HEK293 (cell line): ENCODE data around the gene KIAA0232.

Experiments
- CTCF ChIA-PET: fragments of 350-600 bp; formaldehyde crosslinking; extraction: SDS; loops from one replicate; lab custom pipeline; 2021; ENCODE audit warnings: antibody characterized with exemption; lab: Yijun Ruan, JAX
- POLR2A ChIA-PET: fragments of 300-600 bp; formaldehyde crosslinking; extraction: SDS; loops from one replicate; lab custom pipeline; 2020; ENCODE audit warnings: antibody characterized with exemption, inconsistent platforms; lab: Yijun Ruan, JAX
- H3K27ac ChIP-seq: fragments of 200-500 bp; sonication (Bioruptor generic); 2 replicates; pipeline ENCODE4 v1.5.1; 2014; ENCODE audit warnings: low read depth, low read length, control low read depth, inconsistent platforms; ENCODE audit errors: extremely low read depth
- H3K36me3 ChIP-seq, 2 experiments: fragments of 200-500 bp in 1 of 2; sonication (Bioruptor generic) in 1 of 2; 1 replicate in 1 of 2; 2 replicates in 1 of 2; pipeline ENCODE4 v1.5.1; 2014 to 2017; ENCODE audit warnings: inconsistent platforms in 2 of 2, low read length in 2 of 2; ENCODE audit not compliant: control insufficient read depth in 2 of 2, insufficient read depth in 1 of 2
- H3K4me1 ChIP-seq: fragments of 200-500 bp; sonication (Bioruptor generic); 2 replicates; pipeline ENCODE4 v1.5.1; 2014; ENCODE audit warnings: mild to moderate bottlenecking, low read length, inconsistent platforms; ENCODE audit not compliant: control insufficient read depth, insufficient read depth
- H3K4me3 ChIP-seq: 2 replicates; pipeline ENCODE4 v1.5.1; 2011; ENCODE audit warnings: low read depth, mild to moderate bottlenecking, control low read depth, low read length, moderate library complexity
- H3K9me3 ChIP-seq: fragments of 200-500 bp; sonication (Bioruptor generic); 2 replicates; pipeline ENCODE4 v1.5.1; 2014; ENCODE audit warnings: low read depth, low read length, inconsistent platforms; ENCODE audit not compliant: control insufficient read depth, insufficient read depth
- EGR2 ChIP-seq: fragments of 450-650 bp; formaldehyde crosslinking; IDR thresholded peaks from 2 replicates; pipeline ENCODE4 v1.5.1; 2016; ENCODE audit warnings: low read depth, missing biosample characterization, missing genetic modification characterization
- MEIS1 ChIP-seq: sonication (generic); formaldehyde crosslinking; IDR thresholded peaks from 2 replicates; pipeline ENCODE4 v1.8.1; 2022; ENCODE audit warnings: missing genetic modification reagents, mild to moderate bottlenecking, borderline replicate concordance
- MYNN ChIP-seq: fragments of 450-650 bp; formaldehyde crosslinking; IDR thresholded peaks from 2 replicates; pipeline ENCODE4 v1.5.1; 2016; ENCODE audit warnings: missing biosample characterization, missing genetic modification characterization, borderline replicate concordance
- PRDM2 ChIP-seq: fragments of 450-650 bp; formaldehyde crosslinking; IDR thresholded peaks from 2 replicates; pipeline ENCODE4 v1.5.1; 2016; ENCODE audit warnings: missing biosample characterization, missing genetic modification characterization, borderline replicate concordance
- ZBTB11 ChIP-seq: fragments of 450-650 bp; formaldehyde crosslinking; conservative IDR thresholded peaks from 2 replicates; pipeline ENCODE4 v1.5.1; 2016; ENCODE audit warnings: low read depth, missing biosample characterization, missing genetic modification characterization
- ZNF138 ChIP-seq: fragments of 450-650 bp; formaldehyde crosslinking; IDR thresholded peaks from 2 replicates; pipeline ENCODE4 v1.5.1; 2016; ENCODE audit warnings: missing biosample characterization, missing genetic modification characterization, borderline replicate concordance
- ZNF175 ChIP-seq: fragments of 450-650 bp; formaldehyde crosslinking; IDR thresholded peaks from 2 replicates; pipeline ENCODE4 v1.5.1; 2016; ENCODE audit warnings: missing biosample characterization, missing genetic modification characterization
- ZNF23 ChIP-seq: fragments of 450-650 bp; formaldehyde crosslinking; IDR thresholded peaks from 2 replicates; pipeline ENCODE4 v1.5.1; 2016; ENCODE audit warnings: missing biosample characterization, missing genetic modification characterization, borderline replicate concordance
- ZNF350 ChIP-seq: fragments of 450-650 bp; formaldehyde crosslinking; IDR thresholded peaks from 2 replicates; pipeline ENCODE4 v1.5.0; 2017; ENCODE audit warnings: missing biosample characterization, mild to moderate bottlenecking, missing genetic modification characterization
- ZNF362 ChIP-seq: fragments of 450-650 bp; formaldehyde crosslinking; IDR thresholded peaks from 2 replicates; pipeline ENCODE4 v1.5.1; 2016; ENCODE audit warnings: missing biosample characterization, missing genetic modification characterization
- ZNF404 ChIP-seq: fragments of 450-650 bp; formaldehyde crosslinking; IDR thresholded peaks from 2 replicates; pipeline ENCODE4 v1.5.1; 2017; ENCODE audit warnings: missing biosample characterization, missing genetic modification characterization
- ZNF433 ChIP-seq: fragments of 450-650 bp; formaldehyde crosslinking; IDR thresholded peaks from 2 replicates; pipeline ENCODE4 v1.5.1; 2016; ENCODE audit warnings: missing biosample characterization, missing genetic modification characterization, low read depth
- ZNF501 ChIP-seq: fragments of 450-650 bp; formaldehyde crosslinking; IDR thresholded peaks from 2 replicates; pipeline ENCODE4 v1.5.1; 2016; ENCODE audit warnings: missing biosample characterization, missing genetic modification characterization
- ZNF544 ChIP-seq: fragments of 450-650 bp; formaldehyde crosslinking; IDR thresholded peaks from 2 replicates; pipeline ENCODE4 v1.5.0; 2017; ENCODE audit warnings: missing biosample characterization, missing genetic modification characterization
- ZNF560 ChIP-seq: fragments of 450-650 bp; formaldehyde crosslinking; IDR thresholded peaks from 2 replicates; pipeline ENCODE4 v1.5.1; 2017; ENCODE audit warnings: missing biosample characterization, missing genetic modification characterization, borderline replicate concordance
- ZNF768 ChIP-seq: fragments of 450-650 bp; formaldehyde crosslinking; IDR thresholded peaks from 2 replicates; pipeline ENCODE4 v1.5.1; 2018; ENCODE audit warnings: missing biosample characterization, mild to moderate bottlenecking, missing genetic modification characterization
- ZNF777 ChIP-seq: fragments of 450-650 bp; formaldehyde crosslinking; IDR thresholded peaks from 2 replicates; pipeline ENCODE4 v1.5.1; 2017; ENCODE audit warnings: missing biosample characterization, missing genetic modification characterization, borderline replicate concordance
- ZNF843 ChIP-seq: fragments of 450-650 bp; formaldehyde crosslinking; IDR thresholded peaks from 2 replicates; pipeline ENCODE4 v1.5.1; 2016; ENCODE audit warnings: missing biosample characterization, missing genetic modification characterization
- ZSCAN4 ChIP-seq: fragments of 450-650 bp; formaldehyde crosslinking; IDR thresholded peaks from 2 replicates; pipeline ENCODE4 v1.5.1; 2017; ENCODE audit warnings: missing biosample characterization, missing genetic modification characterization

Gene KIAA0232

GRCh38 chr4:6887591-6888371 is 105.3 kb downstream of the KIAA0232 start (continued):
- TF ChIP-seq ZBTB11 (tag by site-specific recombination) (no peak), ZNF843 (tag by site-specific recombination) (no peak), ZNF768 (tag by site-specific recombination) (no peak), ZNF175 (tag by site-specific recombination) (no peak)
- TF ChIP-seq, all 188 proteins: peak for 0

- ChIA-PET POLR2A (no interaction called here), CTCF (no interaction called here)
- no peak for TF ChIP-seq MYNN (tag by site-specific recombination)
- TF ChIP-seq ZNF23 (tag by site-specific recombination) = no peak
- TF ChIP-seq ZNF433 (tag by site-specific recombination) = no peak
- no peak for TF ChIP-seq ZNF138 (tag by site-specific recombination)
- TF ChIP-seq ZNF362 (tag by site-specific recombination) = no peak
- no peak for TF ChIP-seq ZNF501 (tag by site-specific recombination)
- TF ChIP-seq MEIS1 (CRISPR knock-in tag) = no peak
- no peak for TF ChIP-seq PRDM2 (tag by site-specific recombination)
- no peak for TF ChIP-seq ZNF768 (tag by site-specific recombination)
- no peak for TF ChIP-seq EGR2 (tag by site-specific recombination)
- no peak for TF ChIP-seq ZNF350 (tag by site-specific recombination)
- TF ChIP-seq ZNF777 (tag by site-specific recombination) = no peak
- TF ChIP-seq ZNF404 = no peak
- no peak for TF ChIP-seq ZNF544
- no peak for TF ChIP-seq ZNF560
- no peak for TF ChIP-seq ZSCAN4 (tag by site-specific recombination)
- H3K27ac ChIP-seq = no peak overlapping the region
- H3K4me1 ChIP-seq = no peaks in the 10 kb centered on the region
- H3K9me3 ChIP-seq = no peaks in the 10 kb centered on the region
- peaks cover 0 to 4% of the 10 kb centered on the region in 2 experiments; a peak in 1 of 3 replicates for H3K36me3 ChIP-seq
- H3K4me3 ChIP-seq = no peak overlapping the region
Observed at GRCh38 chr4:6888506-6889071, 106.1 kb downstream of the KIAA0232 start.
